Keratinocyte (primary cell): ENCODE measurements around the gene IWS1. TPM values are rescaled to one million over a fixed set of nuclear protein-coding genes. Genes with fewer than 3 reads are reported as not detected.

Experiments used
- DNase-seq: peaks from one replicate; pipeline ENCODE4 v3.0.0-alpha.2; 2011; ENCODE audit warnings: low read depth, missing footprints, low spot score
- FAIRE-seq: peaks from 2 replicates; lab custom pipeline; 2011; peaks lifted over from hg19 to GRCh38; lab: Jason Lieb, UNC
- H2AFZ ChIP-seq: 2 replicates; pipeline ENCODE4 v1.6.0; 2012; ENCODE audit warnings: low read length, control low read depth, inconsistent platforms; ENCODE audit not compliant: control insufficient read depth
- H3K27ac ChIP-seq: 2 replicates; pipeline ENCODE4 v1.5.1; 2011; ENCODE audit warnings: low read length; ENCODE audit not compliant: control insufficient read depth, insufficient read depth
- H3K27me3 ChIP-seq: 3 replicates; pipeline ENCODE4 v1.6.0; 2011; ENCODE audit warnings: low read length; ENCODE audit not compliant: control insufficient read depth, insufficient read depth; ENCODE audit errors: extremely low read depth
- H3K36me3 ChIP-seq, 2 experiments: 2 replicates in 1 of 2; 3 replicates in 1 of 2; pipeline ENCODE4 v1.5.1; 2011; ENCODE audit warnings: low read length in 2 of 2, mild to moderate bottlenecking in 1 of 2; ENCODE audit not compliant: control insufficient read depth in 2 of 2, insufficient read depth in 2 of 2; ENCODE audit errors: extremely low read depth in 1 of 2
- H3K4me1 ChIP-seq: 3 replicates; pipeline ENCODE4 v1.5.1; 2011; ENCODE audit warnings: low read length; ENCODE audit not compliant: control insufficient read depth, insufficient read depth; ENCODE audit errors: extremely low read depth
- H3K4me2 ChIP-seq: 3 replicates; pipeline ENCODE4 v1.6.0; 2011; ENCODE audit warnings: low read depth, low read length; ENCODE audit not compliant: control insufficient read depth, insufficient read depth; ENCODE audit errors: extremely low read depth
- H3K4me3 ChIP-seq, 3 experiments: fragments of 200-600 bp in 1 of 3; sonication (generic) in 1 of 3; 2 replicates in 2 of 3; 3 replicates in 1 of 3; pipeline ENCODE4 v1.5.1; 2011 to 2016; ENCODE audit warnings: low read length in 3 of 3, mild to moderate bottlenecking in 3 of 3, control low read depth in 2 of 3, inconsistent platforms in 1 of 3, low read depth in 1 of 3, mixed read lengths in 1 of 3, mixed run types in 1 of 3, moderate library complexity in 1 of 3; ENCODE audit not compliant: control insufficient read depth in 2 of 3, insufficient read depth in 2 of 3; ENCODE audit errors: extremely low read depth in 1 of 3
- H3K79me2 ChIP-seq: 2 replicates; pipeline ENCODE4 v1.6.0; 2012; ENCODE audit warnings: low read length; ENCODE audit not compliant: control insufficient read depth, insufficient read depth
- H3K9ac ChIP-seq: 3 replicates; pipeline ENCODE4 v1.6.0; 2011; ENCODE audit warnings: low read length; ENCODE audit not compliant: control insufficient read depth, insufficient read depth; ENCODE audit errors: extremely low read depth
- H3K9me1 ChIP-seq: 3 replicates; pipeline ENCODE4 v1.6.0; 2011; ENCODE audit warnings: low read length; ENCODE audit not compliant: control insufficient read depth, insufficient read depth; ENCODE audit errors: extremely low read depth
- H3K9me3 ChIP-seq: 2 replicates; pipeline ENCODE4 v1.5.1; 2012; ENCODE audit warnings: low read depth, low read length; ENCODE audit not compliant: control insufficient read depth
- H4K20me1 ChIP-seq: 3 replicates; pipeline ENCODE4 v1.6.0; 2011; ENCODE audit warnings: low read length; ENCODE audit not compliant: control insufficient read depth, insufficient read depth; ENCODE audit errors: extremely low read depth
- CTCF ChIP-seq, 3 experiments: IDR thresholded peaks in 1 of 3; conservative IDR thresholded peaks in 1 of 3; optimal IDR thresholded peaks in 1 of 3; 2 replicates in 2 of 3; 3 replicates in 1 of 3; pipeline versions ENCODE3 to v1.5.1; 2011; ENCODE audit warnings: low read length in 3 of 3, mild to moderate bottlenecking in 3 of 3, moderate library complexity in 2 of 3, control low read depth in 1 of 3, inconsistent platforms in 1 of 3; ENCODE audit not compliant: insufficient read depth in 2 of 3; ENCODE audit errors: extremely low read depth in 1 of 3
- EZH2 ChIP-seq: IDR thresholded peaks from one replicate; pipeline ENCODE4 v1.6.1; 2012; ENCODE audit warnings: inconsistent platforms, mild to moderate bottlenecking, low read length, moderate library complexity
- dilution Hi-C: fragments of 300-500 bp; cut with MboI; formaldehyde crosslinking; loops from one replicate; pipeline ENCODE4 v1.7.0; 2020; ENCODE audit warnings: low sequenced_read_pairs; ENCODE audit not compliant: extremely low pct_ligation_motif_present
- polyA plus RNA-seq, 5 experiments: library from polyadenylated mRNA; depleted of rRNA in 3 of 5; stranded (reverse) in 3 of 5; stranded (forward) in 1 of 5; unstranded in 1 of 5; fragments of >200 nt; gene quantifications; 1 replicate in 1 of 5; 2 replicates in 3 of 5; 3 replicates in 1 of 5; pipeline versions ENCODE4 v1.2.1 to v1.2.3, GENCODE V29; 2011 to 2012; ENCODE audit warnings: missing spikeins in 2 of 5, low read depth in 1 of 5, low replicate concordance in 1 of 5

Gene IWS1
- polyA plus RNA-seq, 1 donor (not counting 4 experiments of a cell fraction or from before 2014, with no cell fraction given) = 52.0 TPM

- no peak overlapping the region for H3K4me2 ChIP-seq
- dilution Hi-C loops = loop anchor here (25.0 kb wide), 1 partner anchor 107 kb away; no protein-coding TSS in a partner anchor
- H3K4me1 ChIP-seq = peaks cover 5% of the 10 kb centered on the region
- no peak overlapping the region for H3K27ac ChIP-seq
- H3K27me3 ChIP-seq = no peaks in the 10 kb centered on the region
- H3K9ac ChIP-seq = no peak overlapping the region
- FAIRE-seq = no peak
- no peaks in the 10 kb centered on the region for H3K9me1 ChIP-seq
- H3K4me3 ChIP-seq = no peak overlapping the region
- no peaks in the 10 kb centered on the region for H3K79me2 ChIP-seq
- H3K36me3 ChIP-seq = peaks cover 0 to 5% of the 10 kb centered on the region in 2 experiments
- DNase-seq = no peak
- TF ChIP-seq CTCF (optimal IDR thresholded peaks at IDR 0.05 in 1 of 3, IDR thresholded peaks at IDR 0.05 in 1 of 3, conservative IDR thresholded peaks at IDR 0.05 in 1 of 3; ENCODE audit: extremely low read depth in 1 of 3, insufficient read depth in 2 of 3, low read length in 3 of 3) (no peak), EZH2 (no peak)
- H2AFZ ChIP-seq = no peak overlapping the region
- H3K9me3 ChIP-seq = no peaks in the 10 kb centered on the region
- H4K20me1 ChIP-seq = no peaks in the 10 kb centered on the region
Observed at GRCh38 chr2:127469051-127469450, 57.2 kb downstream of the IWS1 start.

- no peak overlapping the region for H3K27ac ChIP-seq
- DNase-seq = no peak
- TF ChIP-seq EZH2 (no peak), CTCF (optimal IDR thresholded peaks at IDR 0.05 in 1 of 3, IDR thresholded peaks at IDR 0.05 in 1 of 3, conservative IDR thresholded peaks at IDR 0.05 in 1 of 3; ENCODE audit: extremely low read depth in 1 of 3, insufficient read depth in 2 of 3, low read length in 3 of 3) (no peak)
- no peaks in the 10 kb centered on the region for H4K20me1 ChIP-seq
- no peaks in the 10 kb centered on the region for H3K79me2 ChIP-seq
- H3K27me3 ChIP-seq = no peaks in the 10 kb centered on the region
- H3K9ac ChIP-seq = no peak overlapping the region
- no peak overlapping the region for H3K4me2 ChIP-seq
- no peak overlapping the region for H2AFZ ChIP-seq
- no peak overlapping the region for H3K4me3 ChIP-seq
- dilution Hi-C loops = loop anchor here (25.0 kb wide), 1 partner anchor 103 kb away; no protein-coding TSS in a partner anchor
- no peak for FAIRE-seq
- H3K9me3 ChIP-seq = no peaks in the 10 kb centered on the region
- H3K36me3 ChIP-seq = peaks cover 0 to 5% of the 10 kb centered on the region in 2 experiments
- peaks cover 5% of the 10 kb centered on the region for H3K4me1 ChIP-seq
- H3K9me1 ChIP-seq = no peaks in the 10 kb centered on the region
Observed at GRCh38 chr2:127465258-127465657, 61.0 kb downstream of the IWS1 start.
